WTC11 (cell line): ENCODE results near the gene AOAH. TPM values are rescaled to one million over a fixed set of nuclear protein-coding genes. Genes with fewer than 3 reads are reported as not detected.

Source experiments
- ATAC-seq: fragments of 200-7000 bp; cut with Tn5 transposase; 2 replicates; pipeline ENCODE4 v1.10.0; 2021; ENCODE audit warnings: mild to moderate bottlenecking, moderate library complexity
- CTCF ChIA-PET: fragments of 300-600 bp; sonication (Branson Sonifier 250); formaldehyde crosslinking; loops from one replicate; lab custom pipeline; 2021; ENCODE audit warnings: antibody characterized with exemption; lab: Charles Lee
- POLR2A ChIA-PET: fragments of 350-600 bp; sonication (Branson Sonifier 250); formaldehyde crosslinking; loops from one replicate; lab custom pipeline; 2021; ENCODE audit warnings: antibody characterized with exemption; lab: Charles Lee
- DNase-seq: peaks from one replicate; pipeline ENCODE4 v3.0.0; 2021; ENCODE audit warnings: low spot score
- H3K27ac Mint-ChIP-seq: 2 replicates; pipeline ENCODE4 v1.8.0; 2021; ENCODE audit warnings: mixed read lengths
- H3K27me3 Mint-ChIP-seq: 2 replicates; pipeline ENCODE4 v1.8.0; 2021; ENCODE audit warnings: low read depth, mild to moderate bottlenecking, moderate library complexity, mixed read lengths
- H3K36me3 Mint-ChIP-seq: 2 replicates; pipeline ENCODE4 v1.8.0; 2021; ENCODE audit warnings: mixed read lengths
- H3K4me1 Mint-ChIP-seq: 2 replicates; pipeline ENCODE4 v1.8.0; 2022; ENCODE audit warnings: mixed read lengths
- H3K4me3 Mint-ChIP-seq: 2 replicates; pipeline ENCODE4 v1.8.0; 2021; ENCODE audit warnings: mild to moderate bottlenecking, moderate library complexity, mixed read lengths
- H3K9me3 Mint-ChIP-seq: 2 replicates; pipeline ENCODE4 v1.8.0; 2021; ENCODE audit warnings: mixed read lengths
- CBFB ChIP-seq: sonication (generic); formaldehyde crosslinking; IDR thresholded peaks from 2 replicates; pipeline ENCODE4 v1.8.1; 2022; ENCODE audit warnings: mild to moderate bottlenecking, low read depth, missing genetic modification reagents
- CREB1 ChIP-seq: sonication (generic); formaldehyde crosslinking; IDR thresholded peaks from 2 replicates; pipeline ENCODE4 v1.8.0; 2023; ENCODE audit warnings: mild to moderate bottlenecking, missing genetic modification reagents
- ESRRA ChIP-seq: sonication (generic); formaldehyde crosslinking; IDR thresholded peaks from 2 replicates; pipeline ENCODE4 v1.8.1; 2022; ENCODE audit warnings: mild to moderate bottlenecking, missing genetic modification reagents, borderline replicate concordance
- GTF2I ChIP-seq: fragments of 250-450 bp; sonication (Bioruptor Pico); conservative IDR thresholded peaks from 2 replicates; pipeline ENCODE4 v1.4.0; 2021; ENCODE audit warnings: mild to moderate bottlenecking
- IRF2 ChIP-seq: sonication (generic); formaldehyde crosslinking; IDR thresholded peaks from 2 replicates; pipeline ENCODE4 v1.8.0; 2022; ENCODE audit warnings: low read depth, missing genetic modification reagents, borderline replicate concordance
- JAZF1 ChIP-seq: fragments of 250-450 bp; sonication (Bioruptor Pico); IDR thresholded peaks from 2 replicates; pipeline ENCODE4 v1.9.0; 2021; ENCODE audit warnings: moderate library complexity, mild to moderate bottlenecking, inconsistent platforms
- MYBL2 ChIP-seq: sonication (generic); formaldehyde crosslinking; IDR thresholded peaks from 2 replicates; pipeline ENCODE4 v1.8.1; 2023; ENCODE audit warnings: mild to moderate bottlenecking, moderate library complexity, missing genetic modification reagents
- NFYB ChIP-seq: sonication (generic); formaldehyde crosslinking; conservative IDR thresholded peaks from 2 replicates; pipeline ENCODE4 v1.8.0; 2022; ENCODE audit warnings: low read depth, missing genetic modification reagents
- SOX15 ChIP-seq: fragments of 250-450 bp; sonication (Bioruptor Pico); IDR thresholded peaks from 2 replicates; pipeline ENCODE4 v1.9.0; 2021; ENCODE audit warnings: mild to moderate bottlenecking
- TP53 ChIP-seq: sonication (generic); formaldehyde crosslinking; IDR thresholded peaks from 2 replicates; pipeline ENCODE4 v1.8.1; 2023; ENCODE audit warnings: mild to moderate bottlenecking, missing genetic modification reagents
- ZNF121 ChIP-seq: sonication (generic); formaldehyde crosslinking; IDR thresholded peaks from 2 replicates; pipeline ENCODE4 v1.8.0; 2023; ENCODE audit warnings: missing genetic modification reagents
- ZNF138 ChIP-seq: sonication (generic); formaldehyde crosslinking; conservative IDR thresholded peaks from 2 replicates; pipeline ENCODE4 v1.8.1; 2022; ENCODE audit warnings: mild to moderate bottlenecking, moderate library complexity, missing genetic modification reagents
- ZNF219 ChIP-seq: sonication (generic); formaldehyde crosslinking; IDR thresholded peaks from 2 replicates; pipeline ENCODE4 v1.8.0; 2023; ENCODE audit warnings: missing genetic modification reagents, mild to moderate bottlenecking, borderline replicate concordance
- ZNF396 ChIP-seq: fragments of 250-450 bp; sonication (Bioruptor Pico); IDR thresholded peaks from 2 replicates; pipeline ENCODE4 v1.8.0; 2021; ENCODE audit warnings: mild to moderate bottlenecking, moderate library complexity, borderline replicate concordance
- ZNF416 ChIP-seq: fragments of 250-450 bp; sonication (Bioruptor Pico); IDR thresholded peaks from 2 replicates; pipeline ENCODE4 v1.9.0; 2021; ENCODE audit warnings: mild to moderate bottlenecking, inconsistent platforms
- total RNA-seq: library from RNA; stranded (reverse); gene quantifications from 3 replicates; pipeline ENCODE4 v1.2.3, GENCODE V29; 2021
- TF ChIP-seq, protein P1 (sequence below): fragments of 250-450 bp; sonication (Bioruptor Pico); IDR thresholded peaks from 2 replicates; pipeline ENCODE4 v2.1.2; 2022; ENCODE audit warnings: mild to moderate bottlenecking, moderate library complexity
- TF ChIP-seq, protein P2 (sequence below): sonication (generic); formaldehyde crosslinking; IDR thresholded peaks from 2 replicates; pipeline ENCODE4 v1.8.0; 2022; ENCODE audit warnings: mild to moderate bottlenecking, missing genetic modification reagents
- TF ChIP-seq, protein P3 (sequence below): sonication (generic); formaldehyde crosslinking; IDR thresholded peaks from 2 replicates; pipeline ENCODE4 v1.8.0; 2022; ENCODE audit warnings: mild to moderate bottlenecking, missing genetic modification reagents
- TF ChIP-seq, protein P4 (sequence below): fragments of 250-450 bp; sonication (Bioruptor Pico); IDR thresholded peaks from 2 replicates; pipeline ENCODE4 v1.8.0; 2021; ENCODE audit warnings: mild to moderate bottlenecking
- TF ChIP-seq, protein P5 (sequence below): fragments of 250-450 bp; sonication (Bioruptor Pico); IDR thresholded peaks from 2 replicates; pipeline ENCODE4 v1.9.0; 2021; ENCODE audit warnings: moderate library complexity, mild to moderate bottlenecking, inconsistent platforms, borderline replicate concordance
- TF ChIP-seq, protein P6 (sequence below): sonication (generic); formaldehyde crosslinking; IDR thresholded peaks from 2 replicates; pipeline ENCODE4 v1.8.0; 2022; ENCODE audit warnings: mild to moderate bottlenecking, missing genetic modification reagents

Gene AOAH
- total RNA-seq, 1 experiment from 2014 or later, result 0.31 TPM

DNA sequence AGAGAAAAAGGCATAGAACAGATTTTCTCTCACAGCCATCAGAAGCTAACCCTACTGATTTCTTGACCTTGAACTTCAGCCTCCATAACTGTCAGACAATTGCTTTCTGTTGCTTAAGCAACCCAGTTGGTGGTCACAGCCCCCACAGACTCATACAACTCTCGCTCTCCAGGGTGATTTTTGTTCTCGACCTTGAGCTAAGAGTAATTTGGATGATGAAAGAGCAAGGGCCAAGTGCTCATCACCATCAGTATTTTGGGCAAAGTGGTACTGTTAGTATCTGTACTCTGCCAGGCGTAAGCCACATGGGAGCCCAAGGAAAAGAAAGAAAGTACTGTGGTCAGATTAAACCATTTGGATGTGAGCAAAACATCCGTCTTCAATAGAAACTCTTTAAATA, 81.9 kb downstream of the AOAH start (continued):
- TF ChIP-seq, protein P1, sequence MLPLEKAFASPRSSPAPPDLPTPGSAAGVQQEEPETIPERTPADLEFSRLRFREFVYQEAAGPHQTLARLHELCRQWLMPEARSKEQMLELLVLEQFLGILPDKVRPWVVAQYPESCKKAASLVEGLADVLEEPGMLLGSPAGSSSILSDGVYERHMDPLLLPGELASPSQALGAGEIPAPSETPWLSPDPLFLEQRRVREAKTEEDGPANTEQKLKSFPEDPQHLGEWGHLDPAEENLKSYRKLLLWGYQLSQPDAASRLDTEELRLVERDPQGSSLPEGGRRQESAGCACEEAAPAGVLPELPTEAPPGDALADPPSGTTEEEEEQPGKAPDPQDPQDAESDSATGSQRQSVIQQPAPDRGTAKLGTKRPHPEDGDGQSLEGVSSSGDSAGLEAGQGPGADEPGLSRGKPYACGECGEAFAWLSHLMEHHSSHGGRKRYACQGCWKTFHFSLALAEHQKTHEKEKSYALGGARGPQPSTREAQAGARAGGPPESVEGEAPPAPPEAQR (CRISPR knock-in tag), result no peak

DNA sequence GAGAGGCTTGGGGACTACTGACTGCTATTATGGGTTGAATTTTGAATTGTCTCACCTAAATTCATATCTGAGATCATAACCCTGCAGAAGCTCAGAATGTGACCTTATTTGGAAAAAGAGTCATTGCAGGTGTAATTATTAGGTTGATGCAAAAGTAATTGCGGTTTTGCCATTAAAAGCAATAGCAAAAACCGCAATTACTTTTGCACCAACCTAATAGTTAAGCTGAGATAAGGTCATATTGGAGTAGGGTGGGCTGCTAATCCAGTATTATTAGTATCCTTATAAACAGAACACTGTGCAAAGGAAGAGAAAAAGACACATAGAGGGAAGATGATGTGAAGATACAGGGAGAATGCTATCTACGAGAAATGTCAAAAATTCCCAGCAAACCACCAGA, 82.3 kb downstream of the AOAH start:
- no peak overlapping the region for H3K27ac Mint-ChIP-seq
- DNase-seq (no peak), ATAC-seq (no peak)
- CTCF ChIA-PET, result interaction anchor here (1.0 to 2.7 kb wide), 3 partner anchors 29 to 540 kb away, joined by 3 to 8 read pairs (median 3); no protein-coding TSS in a partner anchor
- no peaks in the 10 kb centered on the region for H3K36me3 Mint-ChIP-seq
- H3K4me3 Mint-ChIP-seq, result no peak overlapping the region
- POLR2A ChIA-PET, result interaction anchor here (0.6 kb wide), 1 partner anchor 1859 kb away, joined by 3 read pairs; no protein-coding TSS in a partner anchor
- peaks cover 37% of the 10 kb centered on the region for H3K4me1 Mint-ChIP-seq
- no peaks in the 10 kb centered on the region for H3K27me3 Mint-ChIP-seq
- H3K9me3 Mint-ChIP-seq, result no peaks in the 10 kb centered on the region
- TF ChIP-seq, protein P2, sequence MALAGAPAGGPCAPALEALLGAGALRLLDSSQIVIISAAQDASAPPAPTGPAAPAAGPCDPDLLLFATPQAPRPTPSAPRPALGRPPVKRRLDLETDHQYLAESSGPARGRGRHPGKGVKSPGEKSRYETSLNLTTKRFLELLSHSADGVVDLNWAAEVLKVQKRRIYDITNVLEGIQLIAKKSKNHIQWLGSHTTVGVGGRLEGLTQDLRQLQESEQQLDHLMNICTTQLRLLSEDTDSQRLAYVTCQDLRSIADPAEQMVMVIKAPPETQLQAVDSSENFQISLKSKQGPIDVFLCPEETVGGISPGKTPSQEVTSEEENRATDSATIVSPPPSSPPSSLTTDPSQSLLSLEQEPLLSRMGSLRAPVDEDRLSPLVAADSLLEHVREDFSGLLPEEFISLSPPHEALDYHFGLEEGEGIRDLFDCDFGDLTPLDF (CRISPR knock-in tag), result no peak
- TF ChIP-seq, protein P3, sequence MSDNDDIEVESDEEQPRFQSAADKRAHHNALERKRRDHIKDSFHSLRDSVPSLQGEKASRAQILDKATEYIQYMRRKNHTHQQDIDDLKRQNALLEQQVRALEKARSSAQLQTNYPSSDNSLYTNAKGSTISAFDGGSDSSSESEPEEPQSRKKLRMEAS, result no peak
- TF ChIP-seq CREB1 (CRISPR knock-in tag) (no peak), IRF2 (no peak), SOX15 (CRISPR knock-in tag) (no peak), JAZF1 (no peak), MYBL2 (CRISPR knock-in tag) (no peak), ZNF416 (no peak), ZNF396 (CRISPR knock-in tag) (no peak), ESRRA (CRISPR knock-in tag) (no peak), ZNF219 (CRISPR knock-in tag) (no peak), CBFB (CRISPR knock-in tag) (no peak), ZNF121 (CRISPR knock-in tag) (no peak)
- TF ChIP-seq, protein P1 (CRISPR knock-in tag), result no peak
- TF ChIP-seq, protein P4, sequence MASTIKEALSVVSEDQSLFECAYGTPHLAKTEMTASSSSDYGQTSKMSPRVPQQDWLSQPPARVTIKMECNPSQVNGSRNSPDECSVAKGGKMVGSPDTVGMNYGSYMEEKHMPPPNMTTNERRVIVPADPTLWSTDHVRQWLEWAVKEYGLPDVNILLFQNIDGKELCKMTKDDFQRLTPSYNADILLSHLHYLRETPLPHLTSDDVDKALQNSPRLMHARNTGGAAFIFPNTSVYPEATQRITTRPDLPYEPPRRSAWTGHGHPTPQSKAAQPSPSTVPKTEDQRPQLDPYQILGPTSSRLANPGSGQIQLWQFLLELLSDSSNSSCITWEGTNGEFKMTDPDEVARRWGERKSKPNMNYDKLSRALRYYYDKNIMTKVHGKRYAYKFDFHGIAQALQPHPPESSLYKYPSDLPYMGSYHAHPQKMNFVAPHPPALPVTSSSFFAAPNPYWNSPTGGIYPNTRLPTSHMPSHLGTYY, result no peak
- TF ChIP-seq, protein P5, sequence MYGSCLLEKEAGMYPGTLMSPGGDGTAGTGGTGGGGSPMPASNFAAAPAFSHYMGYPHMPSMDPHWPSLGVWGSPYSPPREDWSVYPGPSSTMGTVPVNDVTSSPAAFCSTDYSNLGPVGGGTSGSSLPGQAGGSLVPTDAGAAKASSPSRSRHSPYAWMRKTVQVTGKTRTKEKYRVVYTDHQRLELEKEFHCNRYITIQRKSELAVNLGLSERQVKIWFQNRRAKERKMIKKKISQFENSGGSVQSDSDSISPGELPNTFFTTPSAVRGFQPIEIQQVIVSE (CRISPR knock-in tag), result no peak

DNA sequence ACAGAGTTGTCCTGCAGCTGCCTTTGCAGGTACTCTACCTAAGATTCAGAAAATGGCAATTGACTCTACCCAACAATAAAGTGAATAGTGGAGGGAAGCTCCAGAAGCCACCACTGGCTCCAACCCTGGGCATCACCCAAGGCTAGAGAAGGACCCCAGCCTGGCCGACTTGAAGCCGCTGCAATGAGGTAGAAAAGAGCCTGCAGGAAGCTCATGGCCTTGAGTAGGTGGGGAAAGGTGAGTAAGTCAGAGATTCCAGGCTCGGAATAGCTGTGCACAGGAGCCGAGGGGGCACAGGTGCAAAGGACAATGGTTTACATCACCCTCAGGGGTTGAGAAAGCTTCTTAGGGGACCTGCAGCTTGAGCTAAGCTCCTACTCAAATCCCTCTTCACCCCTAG, 83.6 kb downstream of the AOAH start:
- DNase-seq, result no peak
- Mint-ChIP-seq H3K27ac (no peak overlapping the region), H3K27me3 (no peaks in the 10 kb centered on the region), H3K36me3 (no peaks in the 10 kb centered on the region), H3K4me1 (peaks cover 33% of the 10 kb centered on the region), H3K9me3 (no peaks in the 10 kb centered on the region), H3K4me3 (no peak overlapping the region)
- ChIA-PET CTCF (interaction anchor here (2.7 kb wide), 1 partner anchor 30 kb away, joined by 8 read pairs; no protein-coding TSS in a partner anchor), POLR2A (no interaction called here)
- no peak for ATAC-seq
- TF ChIP-seq GTF2I (CRISPR knock-in tag) (no peak), TP53 (CRISPR knock-in tag) (no peak), NFYB (CRISPR knock-in tag) (no peak), ZNF138 (no peak)
- TF ChIP-seq, protein P3, result no peak
- TF ChIP-seq, protein P6, sequence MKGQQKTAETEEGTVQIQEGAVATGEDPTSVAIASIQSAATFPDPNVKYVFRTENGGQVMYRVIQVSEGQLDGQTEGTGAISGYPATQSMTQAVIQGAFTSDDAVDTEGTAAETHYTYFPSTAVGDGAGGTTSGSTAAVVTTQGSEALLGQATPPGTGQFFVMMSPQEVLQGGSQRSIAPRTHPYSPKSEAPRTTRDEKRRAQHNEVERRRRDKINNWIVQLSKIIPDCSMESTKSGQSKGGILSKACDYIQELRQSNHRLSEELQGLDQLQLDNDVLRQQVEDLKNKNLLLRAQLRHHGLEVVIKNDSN, result no peak
- TF ChIP-seq, protein P2 (CRISPR knock-in tag), result no peak
